Measurements from ENCODE around the gene PLAAT3.

DNA sequence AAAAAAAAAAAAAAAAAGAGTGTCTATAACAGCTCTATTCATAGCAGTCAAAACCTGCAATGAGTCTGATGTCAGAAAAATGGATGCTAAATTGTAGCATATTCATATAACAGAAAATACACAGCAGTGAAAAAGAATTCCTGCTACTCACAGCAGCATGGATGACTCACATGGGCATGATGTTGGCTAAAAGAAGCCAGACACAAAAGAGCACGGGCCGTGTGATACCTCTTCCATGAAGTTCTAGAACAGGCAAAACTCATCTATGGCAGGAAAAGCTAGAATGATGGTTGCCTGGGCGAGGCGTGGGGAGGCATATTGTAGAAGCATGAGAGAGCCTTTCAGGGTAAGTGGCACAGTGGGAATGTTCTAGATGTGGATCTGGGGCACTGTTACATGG is 18.9 kb downstream of the PLAAT3 start:
- TF ChIP-seq, protein P1, sequence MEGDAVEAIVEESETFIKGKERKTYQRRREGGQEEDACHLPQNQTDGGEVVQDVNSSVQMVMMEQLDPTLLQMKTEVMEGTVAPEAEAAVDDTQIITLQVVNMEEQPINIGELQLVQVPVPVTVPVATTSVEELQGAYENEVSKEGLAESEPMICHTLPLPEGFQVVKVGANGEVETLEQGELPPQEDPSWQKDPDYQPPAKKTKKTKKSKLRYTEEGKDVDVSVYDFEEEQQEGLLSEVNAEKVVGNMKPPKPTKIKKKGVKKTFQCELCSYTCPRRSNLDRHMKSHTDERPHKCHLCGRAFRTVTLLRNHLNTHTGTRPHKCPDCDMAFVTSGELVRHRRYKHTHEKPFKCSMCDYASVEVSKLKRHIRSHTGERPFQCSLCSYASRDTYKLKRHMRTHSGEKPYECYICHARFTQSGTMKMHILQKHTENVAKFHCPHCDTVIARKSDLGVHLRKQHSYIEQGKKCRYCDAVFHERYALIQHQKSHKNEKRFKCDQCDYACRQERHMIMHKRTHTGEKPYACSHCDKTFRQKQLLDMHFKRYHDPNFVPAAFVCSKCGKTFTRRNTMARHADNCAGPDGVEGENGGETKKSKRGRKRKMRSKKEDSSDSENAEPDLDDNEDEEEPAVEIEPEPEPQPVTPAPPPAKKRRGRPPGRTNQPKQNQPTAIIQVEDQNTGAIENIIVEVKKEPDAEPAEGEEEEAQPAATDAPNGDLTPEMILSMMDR (IDR thresholded peaks at IDR 0.05), result no peak
- no peak for TF ChIP-seq POLR2A (IDR thresholded peaks at IDR 0.05)
